ENCODE measurements around the gene NDRG3.
"Not testable (repeated sequence)": the region's sequence is repeated elsewhere in the genome, so short reads cannot be mapped to it uniquely, and the experiment has no call there.

Gene NDRG3

GRCh38 chr20:36760647-36761046 is 14.8 kb upstream of the NDRG3 start:
- DNase-seq (ENCODE audit: low read depth), result peak; percentile 28

- no peak for DNase-seq (ENCODE audit: low read depth)
Observed at GRCh38 chr20:36758276-36758675, 12.4 kb upstream of the NDRG3 start.

GRCh38 chr20:36756496-36756895 is 10.6 kb upstream of the NDRG3 start:
- no peak for DNase-seq (ENCODE audit: low read depth)

- peak; percentile 68 for DNase-seq (ENCODE audit: low read depth)
Observed at GRCh38 chr20:36754656-36755222, 8.8 kb upstream of the NDRG3 start.

- DNase-seq (ENCODE audit: low read depth), result no peak
Observed at GRCh38 chr20:36752582-36752981, 6.7 kb upstream of the NDRG3 start.

- no peak for DNase-seq (ENCODE audit: low read depth)
Observed at GRCh38 chr20:36745234-36745926, 510 bp downstream of the NDRG3 start.

GRCh38 chr20:36744764-36745191 is 1.1 kb downstream of the NDRG3 start:
- DNase-seq (ENCODE audit: low read depth), result peak; percentile 74

GRCh38 chr20:36744243-36744642 is 1.6 kb downstream of the NDRG3 start:
- no peak for DNase-seq (ENCODE audit: low read depth)

- no peak for DNase-seq (ENCODE audit: low read depth)
Observed at GRCh38 chr20:36742558-36742957, 3.3 kb downstream of the NDRG3 start.

- no peak for DNase-seq (ENCODE audit: low read depth)
Observed at GRCh38 chr20:36741072-36741471, 4.8 kb downstream of the NDRG3 start.

GRCh38 chr20:36737183-36737499 is 8.7 kb downstream of the NDRG3 start:
- DNase-seq (ENCODE audit: low read depth), result no peak

- DNase-seq (ENCODE audit: low read depth), result no peak
Observed at GRCh38 chr20:36736451-36737182, 9.3 kb downstream of the NDRG3 start.

- DNase-seq (ENCODE audit: low read depth), result no peak
Observed at GRCh38 chr20:36732456-36732855, 13.4 kb downstream of the NDRG3 start.

GRCh38 chr20:36728986-36729385 is 16.9 kb downstream of the NDRG3 start:
- DNase-seq (ENCODE audit: low read depth), result no peak

- DNase-seq (ENCODE audit: low read depth), result no peak
Observed at GRCh38 chr20:36726168-36726567, 19.7 kb downstream of the NDRG3 start.

- no peak for DNase-seq (ENCODE audit: low read depth)
Observed at GRCh38 chr20:36720510-36720909, 25.4 kb downstream of the NDRG3 start.

GRCh38 chr20:36717657-36718056 is 28.2 kb downstream of the NDRG3 start:
- no peak for DNase-seq (ENCODE audit: low read depth)

GRCh38 chr20:36717021-36717420 is 28.9 kb downstream of the NDRG3 start:
- DNase-seq (ENCODE audit: low read depth), result no peak

GRCh38 chr20:36712775-36713174 is 33.1 kb downstream of the NDRG3 start:
- DNase-seq (ENCODE audit: low read depth), result no peak

GRCh38 chr20:36709126-36709525 is 36.8 kb downstream of the NDRG3 start:
- no peak for DNase-seq (ENCODE audit: low read depth)

GRCh38 chr20:36703530-36703929 is 42.4 kb downstream of the NDRG3 start:
- no peak for DNase-seq (ENCODE audit: low read depth)

GRCh38 chr20:36700438-36700837 is 45.5 kb downstream of the NDRG3 start:
- no peak for DNase-seq (ENCODE audit: low read depth)

GRCh38 chr20:36695467-36695866 is 50.4 kb downstream of the NDRG3 start:
- DNase-seq (ENCODE audit: low read depth), result not testable (repeated sequence)
